ENCODE data around the gene IP6K3.

Gene IP6K3

GRCh38 chr6:33758815-33759216 is 12.1 kb upstream of the IP6K3 start:
- DNase-seq: no peak

GRCh38 chr6:33757906-33758305 is 11.2 kb upstream of the IP6K3 start:
- DNase-seq: no peak

- DNase-seq: no peak
Measured at GRCh38 chr6:33757113-33757512, 10.4 kb upstream of the IP6K3 start.

GRCh38 chr6:33756211-33756954 is 9.7 kb upstream of the IP6K3 start:
- no peak for DNase-seq

- DNase-seq: no peak
Measured at GRCh38 chr6:33755070-33755869, 8.6 kb upstream of the IP6K3 start.

- no peak for DNase-seq
Measured at GRCh38 chr6:33754222-33754621, 7.5 kb upstream of the IP6K3 start.

GRCh38 chr6:33752646-33753015 is 5.9 kb upstream of the IP6K3 start:
- DNase-seq: no peak

GRCh38 chr6:33751771-33752645 is 5.3 kb upstream of the IP6K3 start:
- no peak for DNase-seq

- DNase-seq: no peak
Measured at GRCh38 chr6:33750244-33750991, 3.7 kb upstream of the IP6K3 start.

- DNase-seq: no peak
Measured at GRCh38 chr6:33749401-33749800, 2.7 kb upstream of the IP6K3 start.

- DNase-seq: no peak
Measured at GRCh38 chr6:33748841-33749240, 2.1 kb upstream of the IP6K3 start.

GRCh38 chr6:33747823-33748222 is 1.1 kb upstream of the IP6K3 start:
- no peak for DNase-seq

- no peak for DNase-seq
Measured at GRCh38 chr6:33746036-33746600, 587 bp downstream of the IP6K3 start.

- DNase-seq: no peak
Measured at GRCh38 chr6:33745548-33745947, 1.2 kb downstream of the IP6K3 start.

GRCh38 chr6:33744895-33745546 is 1.7 kb downstream of the IP6K3 start:
- DNase-seq: no peak

GRCh38 chr6:33744001-33744848 is 2.5 kb downstream of the IP6K3 start:
- DNase-seq: peak; percentile 36 to 86

GRCh38 chr6:33742837-33743236 is 3.9 kb downstream of the IP6K3 start:
- no peak for DNase-seq

- DNase-seq: no peak
Measured at GRCh38 chr6:33742092-33742491, 4.6 kb downstream of the IP6K3 start.

- no peak for DNase-seq
Measured at GRCh38 chr6:33740794-33741193, 5.9 kb downstream of the IP6K3 start.

- DNase-seq: peak in 1 of 2 donors; percentile 31
Measured at GRCh38 chr6:33740204-33740608, 6.5 kb downstream of the IP6K3 start.

GRCh38 chr6:33739571-33739970 is 7.1 kb downstream of the IP6K3 start:
- peak; percentile 13 to 79 for DNase-seq
